HuH-7 (cell line): ENCODE results near the gene A1BG.
"Not testable (repeated sequence)": the region's sequence is repeated elsewhere in the genome, so short reads cannot be mapped to it uniquely, and the experiment has no call there.

ENCODE experiments used
- DNase-seq: peaks from one replicate; pipeline ENCODE4 v3.0.0; 2011; ENCODE audit warnings: low spot score

The A1BG gene

DNA sequence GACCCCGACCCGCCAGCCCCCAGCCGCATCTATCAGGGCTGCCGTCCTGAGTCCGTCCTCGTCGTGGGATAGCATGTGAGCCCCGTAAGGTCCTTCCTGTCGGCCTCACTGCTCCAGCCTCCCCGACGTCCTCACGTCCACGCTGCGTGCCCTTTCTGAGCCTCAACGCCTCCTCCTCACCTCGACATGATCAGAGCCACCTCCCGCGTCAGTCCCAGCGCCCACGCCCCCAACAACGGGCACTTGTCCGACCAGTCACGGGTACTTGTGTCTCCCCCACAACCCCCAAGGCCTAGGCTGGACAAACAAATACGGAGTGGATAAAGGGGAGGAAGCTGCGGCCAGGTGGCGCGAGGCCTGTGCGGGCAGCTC lies 8.6 kb upstream of the A1BG start:
- peak; percentile 78 for DNase-seq

DNA sequence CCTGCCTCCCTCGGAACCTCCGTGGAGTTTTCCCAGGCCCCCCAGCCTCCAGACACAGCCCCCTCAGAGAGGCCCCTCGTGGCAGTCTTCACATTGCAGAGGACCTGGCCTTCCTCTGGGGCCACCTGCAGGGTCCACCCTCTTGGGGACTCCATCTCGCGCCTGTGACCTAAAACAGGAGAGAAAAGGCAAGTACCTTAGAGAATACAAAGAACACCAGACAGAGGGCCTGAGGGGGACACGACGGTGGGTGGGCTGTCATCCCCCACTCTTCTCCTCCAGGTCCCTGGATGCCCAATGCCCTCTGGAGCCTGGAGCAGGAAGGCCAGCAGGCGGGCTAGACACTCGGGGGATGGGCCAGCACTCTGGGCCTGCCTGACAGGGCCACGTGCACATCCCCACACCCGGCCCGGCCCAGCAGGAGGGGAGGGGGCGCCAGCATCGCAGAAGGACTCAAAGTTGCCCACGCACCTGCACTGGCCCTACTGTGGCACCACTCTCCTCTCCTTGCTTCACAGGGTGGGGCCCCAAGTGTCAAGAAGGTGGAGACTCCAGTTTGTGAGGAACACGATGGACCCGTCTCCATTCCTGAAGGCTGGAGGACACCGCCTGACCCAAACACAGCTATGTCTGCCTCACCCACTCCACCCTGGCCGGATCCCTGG lies 4.3 kb upstream of the A1BG start:
- no peak for DNase-seq

DNA sequence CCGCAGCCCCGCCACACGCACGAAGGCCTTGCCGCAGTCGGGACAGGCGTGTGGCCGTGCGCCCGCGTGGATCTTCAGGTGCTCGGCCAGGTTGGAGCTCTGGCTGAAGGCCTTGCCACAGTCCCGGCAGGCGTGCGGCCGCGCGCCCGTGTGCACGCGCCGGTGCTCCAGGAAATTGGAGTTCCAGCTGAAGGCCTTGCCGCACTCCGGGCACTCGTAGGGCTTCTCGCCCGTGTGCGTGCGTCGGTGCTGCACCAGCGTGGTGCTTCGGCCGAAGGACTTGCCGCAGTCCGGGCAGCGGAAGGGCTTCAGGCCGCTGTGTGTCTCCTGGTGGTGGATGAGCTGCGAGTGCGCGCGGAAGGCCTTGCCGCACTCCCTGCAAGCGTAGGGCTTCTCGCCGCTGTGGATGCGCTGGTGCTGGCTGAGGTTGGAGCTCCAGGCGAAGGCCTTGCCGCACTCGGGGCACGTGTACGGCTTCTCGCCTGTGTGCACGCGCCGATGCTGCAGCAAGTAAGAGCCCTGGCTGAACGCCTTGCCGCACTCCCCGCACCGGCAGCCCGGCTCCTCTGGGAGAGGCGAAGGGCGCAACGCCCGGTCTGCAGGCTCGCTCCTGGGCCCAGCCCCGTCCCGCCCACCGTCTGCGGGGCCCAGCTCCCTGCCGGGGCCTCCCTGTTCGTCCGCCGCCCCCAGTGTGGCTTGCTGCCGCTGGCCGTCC lies 3.6 kb upstream of the A1BG start:
- DNase-seq: no peak

DNA sequence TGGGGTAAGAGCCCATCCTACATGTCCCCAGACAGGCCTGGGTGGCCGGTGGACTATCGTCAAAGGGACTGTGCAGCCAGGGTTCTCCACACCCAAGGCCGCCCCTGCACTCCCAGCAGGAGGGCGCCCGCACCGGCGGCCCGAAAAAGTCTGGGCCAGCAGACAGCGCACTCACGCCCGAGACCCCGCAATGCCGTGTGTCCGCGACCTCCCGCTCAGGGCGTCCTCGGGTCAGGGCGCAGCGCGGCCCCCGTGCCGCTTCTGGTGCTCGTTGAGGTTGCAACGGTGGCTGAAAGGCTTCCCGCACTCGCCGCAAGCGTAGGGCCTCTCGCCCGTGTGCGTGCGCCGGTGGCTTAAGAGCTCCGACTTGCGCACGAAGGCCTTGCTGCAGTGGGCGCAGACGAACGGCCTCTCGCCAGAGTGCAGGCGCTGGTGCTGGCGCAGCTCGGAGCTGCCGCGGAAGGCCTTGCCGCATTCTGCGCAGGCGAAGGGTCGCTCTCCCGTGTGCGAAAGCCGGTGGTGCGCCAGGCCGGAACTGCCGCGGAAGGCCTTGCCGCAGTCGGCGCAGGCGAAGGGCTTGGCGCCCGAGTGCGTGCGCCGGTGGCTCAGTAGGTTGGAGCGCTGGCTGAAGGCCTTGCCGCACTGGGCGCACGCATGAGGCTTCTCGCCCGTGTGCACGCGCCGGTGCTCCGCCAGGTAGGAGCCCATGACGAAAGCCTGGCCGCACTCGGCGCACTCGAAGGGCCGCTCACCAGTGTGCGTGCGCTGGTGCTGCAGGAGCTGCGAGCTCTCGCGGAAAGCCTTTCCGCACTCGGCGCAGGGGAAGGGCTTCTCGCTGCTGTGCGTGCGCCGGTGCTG lies 2.8 kb upstream of the A1BG start:
- DNase-seq: no peak

DNA sequence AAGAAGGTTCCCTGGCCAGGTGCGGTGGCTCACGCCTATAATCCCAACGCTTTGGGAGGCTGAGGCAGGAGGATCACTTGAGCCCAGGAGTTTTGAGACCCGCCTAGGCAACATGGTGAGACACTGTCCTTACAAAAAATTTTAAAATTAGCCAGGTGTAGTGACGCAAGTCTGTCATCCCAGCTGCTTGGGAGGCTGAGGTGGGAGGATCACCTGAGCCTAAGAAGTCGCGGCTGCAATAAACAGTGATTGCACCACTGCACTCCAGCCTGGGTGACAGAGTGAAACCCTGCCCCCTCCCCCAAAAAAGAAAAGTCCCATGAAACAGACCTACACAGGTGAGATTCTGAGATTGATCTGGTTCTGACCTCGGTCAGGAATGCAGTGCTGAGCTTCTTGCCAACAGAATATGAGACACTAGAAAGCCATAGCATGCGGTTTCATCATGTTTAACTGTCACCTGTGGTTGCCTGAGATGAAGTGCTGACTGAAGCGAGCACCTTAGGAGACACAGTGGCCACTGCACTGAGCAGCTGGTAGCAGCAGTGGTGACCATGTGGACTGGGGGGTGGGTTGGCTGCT lies 2.0 kb upstream of the A1BG start:
- DNase-seq: no peak

DNA sequence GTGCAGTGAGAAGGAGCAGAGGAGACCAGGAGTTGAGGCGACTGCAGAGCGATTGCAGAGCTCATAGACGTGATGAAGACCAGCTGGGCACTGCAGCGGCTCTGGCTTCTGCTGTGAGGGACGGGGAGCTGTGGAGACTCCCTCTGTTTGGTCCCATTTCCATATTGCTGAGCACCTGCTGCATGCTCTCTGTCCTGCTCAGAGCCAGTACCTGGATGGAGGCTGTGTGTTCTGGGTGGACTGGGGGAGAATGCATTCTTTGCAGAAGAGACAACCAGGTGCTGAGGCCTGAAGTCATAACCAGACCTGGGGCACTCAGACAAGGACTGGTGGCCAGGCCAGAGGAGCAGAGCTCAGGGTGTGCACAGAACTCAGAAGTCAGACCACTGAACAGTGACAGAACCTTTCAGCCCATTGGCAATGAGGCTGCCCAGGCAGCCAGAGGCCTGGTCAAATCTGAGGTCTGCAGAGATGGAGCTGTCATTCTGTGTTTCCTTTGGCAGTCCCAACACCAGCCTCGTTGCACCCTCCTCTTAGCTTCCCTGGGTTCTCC lies 1.3 kb upstream of the A1BG start:
- no peak for DNase-seq

DNA sequence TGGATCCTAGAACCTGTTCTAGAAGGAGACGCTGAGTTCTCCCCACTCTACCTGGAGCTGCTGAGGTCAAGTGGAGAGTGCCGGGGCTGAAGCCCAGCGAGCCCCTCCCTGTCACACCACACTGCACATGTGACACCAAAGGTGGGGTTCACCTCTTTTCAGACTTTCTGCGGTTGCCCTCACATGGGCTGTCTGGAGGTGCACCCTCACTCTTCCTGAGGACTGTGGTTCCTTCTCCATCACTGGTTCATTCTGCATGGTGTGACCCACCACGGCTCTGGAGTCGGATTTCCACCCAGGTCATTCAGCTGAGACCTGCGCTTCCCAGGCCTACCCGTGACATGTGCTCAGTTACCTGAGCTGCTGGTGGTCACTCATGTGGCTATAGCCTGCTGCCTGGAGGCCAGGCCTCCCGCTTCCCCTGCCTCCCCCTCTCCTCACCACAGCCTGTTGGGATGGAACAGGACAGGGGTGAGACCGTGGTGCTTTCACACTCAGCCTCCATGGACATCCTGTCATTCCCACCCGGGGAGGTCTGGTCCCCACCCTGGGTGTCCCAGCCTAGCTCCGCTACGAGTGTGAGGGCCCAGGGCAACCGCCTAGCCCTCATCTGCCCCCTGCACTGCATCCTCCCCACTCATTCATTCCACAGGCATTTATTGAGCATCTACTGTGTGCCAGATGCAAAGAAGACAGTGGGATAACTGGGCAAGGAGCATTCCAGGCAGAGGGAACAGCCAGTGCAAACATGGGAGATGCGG lies 605 bp upstream of the A1BG start:
- DNase-seq: no peak

DNA sequence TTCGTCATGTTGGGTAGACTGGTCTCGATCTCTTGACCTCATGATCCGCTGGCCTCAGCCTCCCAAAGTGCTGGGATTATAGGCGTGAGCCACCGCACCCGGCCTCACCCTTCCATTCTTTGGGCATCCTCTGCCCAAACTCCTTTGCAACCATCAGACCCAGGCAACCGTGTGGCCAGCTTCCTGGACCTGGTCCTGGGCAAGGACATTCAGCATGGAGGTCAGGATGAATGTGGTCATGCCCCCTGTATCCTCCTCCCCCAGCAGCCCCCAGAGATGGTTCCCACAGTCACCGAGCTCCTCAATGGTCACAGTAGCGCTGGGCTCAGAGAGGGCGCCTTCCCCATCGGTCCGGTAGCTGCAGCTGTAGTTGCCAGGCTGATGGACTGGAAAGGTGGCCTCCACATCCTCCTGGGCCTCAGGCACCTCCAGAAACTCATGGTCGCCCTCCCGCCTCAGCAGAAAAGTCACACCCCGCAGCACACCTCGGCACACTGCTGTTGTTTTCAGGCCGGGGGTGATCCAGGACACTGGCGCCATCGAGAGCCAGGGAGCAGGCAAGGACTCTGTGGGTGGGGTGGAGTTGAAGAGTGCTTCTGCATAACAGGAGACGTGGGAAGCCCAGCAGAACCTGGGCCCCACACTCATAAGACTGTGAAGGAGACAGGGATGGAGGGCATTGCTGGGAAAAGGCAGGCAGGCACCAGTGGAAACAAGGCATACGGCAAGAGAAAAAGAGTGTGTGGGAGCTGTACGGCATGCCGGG lies 1.1 kb downstream of the A1BG start:
- DNase-seq: no peak

DNA sequence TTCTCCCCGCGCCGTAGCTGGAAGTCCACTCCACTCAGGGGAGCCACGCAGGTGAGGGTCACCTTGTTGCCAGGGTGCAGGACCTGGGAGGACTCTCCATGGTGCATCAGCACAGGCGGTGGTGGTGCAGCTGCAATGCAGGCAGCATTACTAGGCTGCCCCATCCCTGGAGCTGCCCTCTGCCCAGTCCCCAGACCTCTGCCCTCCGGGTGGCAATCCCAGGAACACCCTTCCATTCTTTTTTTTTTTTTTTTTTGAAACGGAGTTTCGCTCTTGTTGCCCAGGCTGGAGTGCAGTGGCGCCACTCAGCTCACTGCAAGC lies 1.8 kb downstream of the A1BG start:
- no peak for DNase-seq

DNA sequence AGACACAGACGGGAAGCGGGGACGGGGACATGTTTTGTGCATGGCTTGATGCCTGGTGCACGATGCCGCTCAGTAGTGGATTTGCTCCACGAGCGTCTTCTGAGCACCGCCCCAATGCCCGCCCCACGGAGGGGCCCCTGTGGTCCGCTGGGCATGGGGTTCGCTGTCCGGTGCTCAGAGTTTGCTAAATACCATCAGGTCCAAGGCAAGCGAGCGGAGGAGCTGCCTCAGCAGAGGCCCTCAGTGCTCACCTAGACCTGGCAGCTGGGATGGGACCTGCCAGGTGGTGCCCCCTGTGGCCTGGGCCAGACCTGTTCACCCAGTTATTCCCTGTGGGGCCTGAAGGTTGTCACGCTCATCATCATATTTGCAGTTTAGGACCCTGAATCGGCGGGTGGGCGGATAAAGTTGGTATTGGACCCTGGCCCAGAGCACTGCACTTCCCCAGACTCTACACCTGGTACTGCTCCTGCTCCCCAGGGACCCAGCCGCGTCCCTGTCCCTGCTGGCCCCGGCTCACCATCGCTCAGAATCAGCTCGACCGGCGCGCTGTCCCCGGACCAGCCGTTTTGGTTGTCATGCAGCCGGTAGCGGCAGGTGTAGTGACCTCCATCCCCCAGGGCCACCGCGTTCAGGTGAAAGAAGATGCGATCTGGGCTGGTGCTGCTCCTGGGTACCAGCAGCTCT lies 2.3 kb downstream of the A1BG start:
- DNase-seq: no peak

DNA sequence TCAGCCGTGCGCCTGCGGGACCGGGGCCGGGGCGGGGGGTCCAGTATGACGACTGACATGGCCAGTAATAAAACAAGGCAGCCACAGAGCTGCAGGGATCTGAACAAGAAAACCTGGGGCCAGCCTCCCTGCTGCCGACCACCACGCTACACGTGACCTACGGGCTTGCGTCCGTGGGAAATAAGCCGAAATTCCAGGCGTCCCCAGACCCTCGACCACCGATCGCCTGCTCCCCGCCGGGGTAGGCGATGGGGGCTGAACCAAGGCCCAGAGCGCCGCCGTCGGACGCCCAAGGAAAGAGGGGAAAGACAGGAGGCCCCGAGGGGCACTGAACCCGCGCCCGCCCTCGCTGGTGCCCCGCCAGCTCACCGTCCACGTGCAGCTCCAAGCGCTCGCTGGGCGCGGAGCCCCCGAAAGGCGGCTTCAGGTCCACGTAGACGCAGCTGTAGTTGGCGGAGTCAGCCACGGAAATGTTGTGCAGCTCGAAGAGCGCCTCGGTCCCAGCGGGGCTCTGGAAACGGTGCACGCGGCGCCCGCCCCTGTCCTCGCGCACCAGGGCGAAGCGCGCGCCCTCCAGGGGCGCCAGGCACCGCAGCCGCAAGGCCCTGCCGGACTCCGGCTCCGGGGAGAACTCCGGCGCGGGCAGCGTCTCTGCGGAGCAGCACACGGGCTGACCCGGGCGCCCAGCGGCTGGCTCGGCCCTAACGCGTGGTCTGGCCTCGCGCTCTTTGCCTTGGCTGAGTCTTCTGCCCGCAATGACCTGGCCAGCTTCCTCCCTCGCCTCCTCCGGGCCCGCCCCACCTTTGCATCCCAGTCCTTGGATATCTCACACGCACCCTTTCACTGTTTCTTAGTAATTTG lies 3.1 kb downstream of the A1BG start:
- DNase-seq: no peak

DNA sequence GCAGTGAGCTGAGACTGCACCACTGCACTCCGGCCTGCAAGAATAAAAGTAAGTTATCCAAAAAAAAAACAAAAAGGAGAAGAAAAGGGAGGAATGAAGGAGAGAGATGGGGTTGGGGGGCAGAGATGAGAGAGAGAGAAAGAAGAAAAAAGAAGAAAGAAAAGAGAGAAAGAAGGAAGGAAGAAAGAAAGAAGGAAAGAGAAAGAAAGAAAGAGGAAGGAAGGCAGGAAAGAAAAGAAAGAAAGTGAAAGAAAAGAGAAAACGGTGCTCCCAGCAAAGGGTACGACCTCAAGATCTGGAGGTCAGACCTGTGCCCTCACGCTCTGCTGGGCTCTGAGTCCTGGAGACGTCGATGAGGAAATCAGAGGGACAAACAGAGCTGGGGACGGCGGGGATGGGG lies 3.7 kb downstream of the A1BG start:
- no peak for DNase-seq

DNA sequence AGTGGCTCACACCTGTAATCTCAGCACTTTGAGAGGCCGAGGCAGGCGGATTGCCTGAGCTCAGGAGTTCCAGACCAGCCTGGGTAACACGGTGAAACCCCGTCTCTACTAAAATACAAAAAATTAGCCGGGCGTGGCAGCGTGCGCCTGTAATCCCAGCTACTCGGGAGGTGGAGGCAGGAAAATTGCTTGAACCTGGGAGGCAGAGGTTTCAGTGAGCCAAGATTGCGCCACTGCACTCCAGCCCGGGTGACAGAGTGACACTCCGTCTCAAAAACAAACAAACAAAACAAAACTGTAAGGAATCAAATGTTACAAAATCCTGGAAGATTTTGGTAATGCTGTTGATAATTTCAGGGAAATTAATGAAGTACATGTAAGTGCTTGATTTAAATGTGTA lies 5.2 kb downstream of the A1BG start:
- DNase-seq: not testable (repeated sequence)

DNA sequence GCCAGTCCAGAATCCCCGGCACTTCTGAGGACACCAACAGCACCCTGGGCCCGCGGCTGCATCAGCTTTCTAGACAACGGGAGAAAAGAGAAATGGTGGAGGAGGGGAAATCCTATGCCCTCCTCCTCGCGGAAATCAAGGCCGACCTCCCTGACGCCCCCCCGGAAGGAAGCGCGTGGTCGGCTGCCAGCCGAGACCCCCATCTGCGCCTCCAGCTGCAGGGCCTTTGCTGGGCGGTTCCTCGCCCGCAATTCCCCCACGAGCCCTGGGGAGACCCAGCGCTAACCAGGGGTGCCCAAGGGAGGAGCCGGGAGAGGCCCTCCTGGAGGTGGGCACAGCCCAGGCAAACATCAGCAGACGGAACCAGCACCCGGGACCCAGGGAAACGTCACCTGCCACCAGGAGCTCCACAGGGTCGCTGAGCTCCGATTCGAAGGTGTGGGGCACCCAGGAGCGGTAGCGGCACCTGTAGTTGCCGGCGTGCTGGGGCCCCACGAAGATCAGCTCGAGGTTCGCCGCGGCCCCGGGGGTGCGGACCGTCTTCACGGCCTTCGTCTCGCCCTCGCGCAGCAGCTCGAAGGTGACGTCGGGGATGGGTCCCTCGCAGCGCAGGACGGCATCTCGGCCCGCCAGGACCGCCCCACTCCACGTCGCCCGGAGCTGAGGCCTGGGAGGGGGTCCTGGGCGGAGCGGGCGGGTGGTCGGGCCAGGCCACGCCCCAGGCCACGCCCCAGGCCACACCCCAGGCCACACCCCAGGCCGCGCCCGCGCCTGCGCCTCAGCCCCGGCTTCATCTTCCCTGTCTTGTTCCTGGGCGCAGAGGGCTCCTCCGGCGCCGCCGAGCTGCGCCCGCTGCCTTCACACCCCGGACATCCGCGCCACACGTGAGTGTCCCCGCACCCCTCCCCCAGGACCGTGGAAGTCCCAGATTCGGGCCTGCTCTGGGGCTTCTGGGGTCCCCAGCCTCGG lies 6.0 kb downstream of the A1BG start:
- DNase-seq: no peak

DNA sequence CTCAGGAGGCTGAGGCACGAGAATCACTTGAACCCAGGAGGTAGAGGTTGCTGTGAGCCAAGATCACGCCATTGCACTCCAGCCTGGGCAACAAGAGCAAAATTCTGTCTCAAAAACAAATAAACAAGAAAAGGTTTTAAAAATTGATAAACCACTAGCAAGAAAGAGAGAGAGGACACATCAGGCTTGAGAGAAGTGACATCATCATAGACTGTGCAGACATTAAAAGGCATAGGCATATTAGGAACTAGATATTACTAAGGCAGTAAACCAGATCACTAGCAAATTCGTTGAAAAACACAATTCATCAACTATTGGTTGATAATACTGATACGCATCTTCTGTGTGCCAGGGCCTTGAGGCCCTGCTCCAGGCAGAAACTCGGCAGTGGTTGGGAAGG lies 7.7 kb downstream of the A1BG start:
- no peak for DNase-seq

DNA sequence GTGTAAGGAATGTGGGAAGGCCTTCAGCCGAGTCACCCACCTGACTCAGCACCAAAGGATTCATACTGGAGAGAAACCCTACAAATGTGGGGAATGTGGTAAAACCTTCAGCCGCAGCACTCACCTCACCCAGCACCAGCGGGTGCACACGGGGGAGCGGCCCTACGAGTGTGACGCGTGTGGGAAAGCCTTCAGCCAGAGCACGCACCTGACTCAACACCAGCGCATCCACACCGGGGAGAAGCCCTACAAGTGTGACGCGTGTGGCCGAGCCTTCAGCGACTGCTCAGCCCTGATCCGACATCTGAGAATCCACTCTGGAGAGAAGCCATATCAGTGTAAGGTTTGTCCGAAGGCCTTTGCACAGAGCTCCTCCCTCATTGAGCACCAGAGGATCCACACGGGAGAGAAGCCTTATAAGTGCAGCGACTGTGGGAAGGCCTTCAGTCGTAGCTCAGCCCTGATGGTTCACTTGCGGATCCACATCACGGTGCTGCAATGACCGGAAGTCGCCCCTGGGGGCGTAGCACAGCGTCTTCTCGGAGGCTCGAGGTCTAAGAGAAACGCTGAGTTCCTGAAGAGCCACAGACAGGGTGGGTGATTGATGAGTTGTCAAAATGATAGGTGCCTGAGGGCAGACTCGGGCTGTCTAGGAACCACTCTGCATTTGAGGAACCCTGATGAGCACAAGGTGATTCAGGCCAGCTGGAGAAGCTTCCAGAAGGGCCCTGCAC lies 14.3 kb downstream of the A1BG start:
- no peak for DNase-seq

DNA sequence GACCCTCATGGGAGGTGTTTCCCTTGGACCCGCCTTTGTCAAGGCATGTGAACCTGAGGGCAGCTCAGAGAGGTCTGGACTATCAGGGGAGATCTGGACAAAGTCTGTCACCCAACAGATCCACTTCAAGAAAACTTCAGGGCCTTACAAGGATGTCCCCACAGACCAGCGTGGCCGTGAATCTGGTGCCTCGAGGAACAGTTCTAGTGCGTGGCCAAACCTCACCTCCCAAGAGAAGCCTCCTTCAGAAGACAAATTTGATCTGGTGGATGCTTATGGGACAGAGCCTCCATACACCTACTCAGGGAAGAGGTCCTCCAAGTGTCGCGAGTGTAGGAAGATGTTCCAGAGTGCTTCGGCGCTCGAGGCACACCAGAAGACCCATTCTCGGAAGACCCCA lies 15.0 kb downstream of the A1BG start:
- DNase-seq: no peak

DNA sequence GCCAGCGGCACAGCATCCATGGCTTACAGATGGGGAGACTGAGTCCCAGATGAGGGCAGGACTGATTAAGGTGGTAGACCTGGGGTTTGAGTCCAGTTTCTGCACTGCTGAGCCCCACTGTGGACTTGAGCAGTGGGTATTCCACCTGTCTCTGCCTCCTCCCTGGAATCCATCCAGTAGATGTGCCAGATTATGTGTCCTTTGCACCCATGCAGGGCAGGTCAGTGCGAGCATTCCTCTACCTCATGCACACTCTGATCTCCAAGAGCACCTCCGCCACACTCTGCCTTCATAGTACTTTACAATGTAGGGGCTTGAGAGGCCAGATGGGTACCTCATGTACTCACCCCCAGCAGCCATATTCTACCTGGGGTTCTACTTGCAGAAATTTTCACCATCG lies 16.5 kb downstream of the A1BG start:
- no peak for DNase-seq
